AG04449 (cell line): Measurements from ENCODE around the gene MC2R.

Experiments used
- CTCF ChIA-PET: fragments of 350-600 bp; formaldehyde crosslinking; extraction: SDS; loops from one replicate; lab custom pipeline; 2021; ENCODE audit warnings: antibody characterized with exemption; lab: Yijun Ruan, JAX
- POLR2A ChIA-PET: fragments of 400-600, 350-600 bp; formaldehyde crosslinking; extraction: SDS; loops from one replicate; lab custom pipeline; 2020; ENCODE audit warnings: antibody characterized with exemption, inconsistent platforms; lab: Yijun Ruan, JAX
- DNase-seq: peaks from one replicate; pipeline ENCODE4 v3.0.0-alpha.2; 2010; ENCODE audit warnings: low read depth, low spot score
- H3K4me3 ChIP-seq: 2 replicates; pipeline ENCODE4 v1.5.1; 2011; ENCODE audit warnings: low read depth, mild to moderate bottlenecking, control low read depth, low read length
- TF ChIP-seq, protein P1 (sequence below): IDR thresholded peaks from one replicate; pipeline ENCODE4 v1.5.1; 2011; ENCODE audit warnings: mild to moderate bottlenecking, moderate library complexity, low read length, control low read depth, inconsistent platforms; ENCODE audit not compliant: insufficient read depth; ENCODE audit errors: missing control alignments

Gene MC2R

GRCh38 chr18:13932285-13933025 lies 17.1 kb upstream of the MC2R start:
- no peak for DNase-seq
- TF ChIP-seq, protein P1, sequence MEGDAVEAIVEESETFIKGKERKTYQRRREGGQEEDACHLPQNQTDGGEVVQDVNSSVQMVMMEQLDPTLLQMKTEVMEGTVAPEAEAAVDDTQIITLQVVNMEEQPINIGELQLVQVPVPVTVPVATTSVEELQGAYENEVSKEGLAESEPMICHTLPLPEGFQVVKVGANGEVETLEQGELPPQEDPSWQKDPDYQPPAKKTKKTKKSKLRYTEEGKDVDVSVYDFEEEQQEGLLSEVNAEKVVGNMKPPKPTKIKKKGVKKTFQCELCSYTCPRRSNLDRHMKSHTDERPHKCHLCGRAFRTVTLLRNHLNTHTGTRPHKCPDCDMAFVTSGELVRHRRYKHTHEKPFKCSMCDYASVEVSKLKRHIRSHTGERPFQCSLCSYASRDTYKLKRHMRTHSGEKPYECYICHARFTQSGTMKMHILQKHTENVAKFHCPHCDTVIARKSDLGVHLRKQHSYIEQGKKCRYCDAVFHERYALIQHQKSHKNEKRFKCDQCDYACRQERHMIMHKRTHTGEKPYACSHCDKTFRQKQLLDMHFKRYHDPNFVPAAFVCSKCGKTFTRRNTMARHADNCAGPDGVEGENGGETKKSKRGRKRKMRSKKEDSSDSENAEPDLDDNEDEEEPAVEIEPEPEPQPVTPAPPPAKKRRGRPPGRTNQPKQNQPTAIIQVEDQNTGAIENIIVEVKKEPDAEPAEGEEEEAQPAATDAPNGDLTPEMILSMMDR, result no peak
- no peak overlapping the region for H3K4me3 ChIP-seq
- POLR2A ChIA-PET, result no interaction called here
- CTCF ChIA-PET, result no interaction called here

GRCh38 chr18:13930964-13931363 lies 15.6 kb upstream of the MC2R start:
- ChIA-PET POLR2A (no interaction called here), CTCF (no interaction called here)
- no peak overlapping the region for H3K4me3 ChIP-seq
- TF ChIP-seq, protein P1, result no peak
- DNase-seq, result no peak

DNA sequence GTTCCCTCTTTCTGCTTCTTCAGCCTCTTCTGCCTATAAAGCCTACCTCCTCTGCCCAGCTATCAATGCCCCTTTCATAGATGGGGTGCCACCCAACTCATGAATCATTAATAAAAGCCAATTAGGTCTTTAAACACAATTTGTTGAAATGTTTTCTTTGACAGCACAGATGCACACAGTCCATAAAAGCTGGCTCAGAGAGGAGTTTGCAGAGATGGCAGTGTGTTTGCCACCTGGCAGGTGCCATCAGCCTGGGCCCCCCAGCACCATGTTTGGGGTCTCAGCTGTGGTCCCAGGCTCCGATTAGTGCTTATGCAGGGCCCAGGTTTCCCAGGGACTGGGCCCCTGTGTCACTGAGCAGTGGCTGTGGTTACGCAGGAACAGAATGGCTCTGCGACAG lies 7.9 kb upstream of the MC2R start:
- CTCF ChIA-PET, result no interaction called here
- POLR2A ChIA-PET, result no interaction called here
- no peak overlapping the region for H3K4me3 ChIP-seq
- TF ChIP-seq, protein P1, result no peak
- no peak for DNase-seq

GRCh38 chr18:13918898-13919297 lies 3.6 kb upstream of the MC2R start:
- no peak overlapping the region for H3K4me3 ChIP-seq
- TF ChIP-seq, protein P1, result no peak
- POLR2A ChIA-PET, result no interaction called here
- CTCF ChIA-PET, result no interaction called here
- no peak for DNase-seq

DNA sequence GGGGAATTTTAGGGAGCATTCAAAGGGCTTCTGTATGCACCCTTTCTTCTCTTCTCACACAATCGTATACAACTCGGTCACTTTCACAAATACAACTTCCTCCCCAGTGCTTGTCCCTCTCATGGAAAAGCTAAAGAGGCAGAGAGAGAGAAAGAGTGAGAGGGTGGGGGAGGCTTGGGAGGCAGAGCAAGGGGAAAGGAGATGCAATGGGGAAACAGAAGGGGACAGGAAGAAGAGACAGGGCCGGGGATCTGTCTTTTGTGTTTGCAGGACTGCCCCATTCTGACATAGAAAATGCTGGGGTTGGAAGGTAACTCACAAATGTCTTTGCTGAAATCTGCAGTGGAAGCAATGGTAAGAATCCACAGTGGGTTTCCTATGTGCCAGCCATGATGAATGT lies 2.1 kb upstream of the MC2R start:
- ChIA-PET CTCF (no interaction called here), POLR2A (no interaction called here)
- TF ChIP-seq, protein P1, result no peak

DNA sequence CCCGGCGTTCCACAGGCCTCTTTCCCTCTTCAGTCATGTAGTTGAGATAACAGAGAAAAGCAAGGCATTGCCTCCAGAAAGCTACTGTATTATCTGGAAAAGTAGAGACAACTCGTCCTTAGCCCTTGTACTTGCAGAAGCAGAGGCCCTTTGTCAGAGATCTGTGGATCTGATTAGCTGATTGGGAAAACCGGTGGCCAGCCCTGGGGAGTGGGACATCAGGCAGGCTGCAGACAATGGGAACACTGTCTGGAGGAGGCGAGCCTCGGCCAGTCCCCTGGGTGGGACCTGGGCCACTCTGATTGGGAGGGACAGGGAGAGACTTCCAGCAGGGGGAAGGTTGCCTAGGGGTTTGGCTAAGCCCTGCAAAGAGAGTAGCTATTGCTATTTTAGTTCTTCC lies 1.2 kb upstream of the MC2R start:
- CTCF ChIA-PET, result no interaction called here
- no peak overlapping the region for H3K4me3 ChIP-seq

More for the DNA sequence above, 2.1 kb upstream of the MC2R start:
- no peak overlapping the region for H3K4me3 ChIP-seq
- DNase-seq, result no peak

More for the DNA sequence above, 1.2 kb upstream of the MC2R start:
- TF ChIP-seq, protein P1, result no peak
- no peak for DNase-seq
- POLR2A ChIA-PET, result no interaction called here
